Measurements from ENCODE around the gene EXOSC5.

Gene EXOSC5

DNA sequence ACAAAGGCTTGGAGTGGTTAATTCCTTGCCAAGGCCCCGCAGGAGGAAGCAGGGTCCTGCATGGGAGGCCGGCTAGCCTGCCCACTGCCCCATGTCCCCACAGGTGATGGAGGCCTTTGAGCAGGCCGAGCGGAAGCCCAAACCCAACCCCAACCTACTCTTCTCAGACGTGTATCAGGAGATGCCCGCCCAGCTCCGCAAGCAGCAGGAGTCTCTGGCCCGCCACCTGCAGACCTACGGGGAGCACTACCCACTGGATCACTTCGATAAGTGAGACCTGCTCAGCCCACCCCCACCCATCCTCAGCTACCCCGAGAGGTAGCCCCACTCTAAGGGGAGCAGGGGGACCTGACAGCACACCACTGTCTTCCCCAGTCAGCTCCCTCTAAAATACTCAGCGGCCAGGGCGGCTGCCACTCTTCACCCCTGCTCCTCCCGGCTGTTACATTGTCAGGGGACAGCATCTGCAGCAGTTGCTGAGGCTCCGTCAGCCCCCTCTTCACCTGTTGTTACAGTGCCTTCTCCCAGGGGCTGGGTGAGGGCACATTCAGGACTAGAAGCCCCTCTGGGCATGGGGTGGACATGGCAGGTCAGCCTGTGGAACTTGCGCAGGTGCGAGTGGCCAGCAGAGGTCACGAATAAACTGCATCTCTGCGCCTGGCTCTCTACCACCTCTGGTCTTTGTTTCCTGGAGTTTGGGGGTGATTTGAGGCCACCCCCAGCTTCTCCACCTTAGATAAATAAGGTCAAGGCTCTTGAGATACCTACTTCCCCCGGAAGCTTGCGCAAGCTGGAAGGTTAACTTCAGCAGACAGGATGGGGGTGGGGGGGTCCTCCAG lies 27.4 kb upstream of the EXOSC5 start:
- TF ChIP-seq, protein P1, sequence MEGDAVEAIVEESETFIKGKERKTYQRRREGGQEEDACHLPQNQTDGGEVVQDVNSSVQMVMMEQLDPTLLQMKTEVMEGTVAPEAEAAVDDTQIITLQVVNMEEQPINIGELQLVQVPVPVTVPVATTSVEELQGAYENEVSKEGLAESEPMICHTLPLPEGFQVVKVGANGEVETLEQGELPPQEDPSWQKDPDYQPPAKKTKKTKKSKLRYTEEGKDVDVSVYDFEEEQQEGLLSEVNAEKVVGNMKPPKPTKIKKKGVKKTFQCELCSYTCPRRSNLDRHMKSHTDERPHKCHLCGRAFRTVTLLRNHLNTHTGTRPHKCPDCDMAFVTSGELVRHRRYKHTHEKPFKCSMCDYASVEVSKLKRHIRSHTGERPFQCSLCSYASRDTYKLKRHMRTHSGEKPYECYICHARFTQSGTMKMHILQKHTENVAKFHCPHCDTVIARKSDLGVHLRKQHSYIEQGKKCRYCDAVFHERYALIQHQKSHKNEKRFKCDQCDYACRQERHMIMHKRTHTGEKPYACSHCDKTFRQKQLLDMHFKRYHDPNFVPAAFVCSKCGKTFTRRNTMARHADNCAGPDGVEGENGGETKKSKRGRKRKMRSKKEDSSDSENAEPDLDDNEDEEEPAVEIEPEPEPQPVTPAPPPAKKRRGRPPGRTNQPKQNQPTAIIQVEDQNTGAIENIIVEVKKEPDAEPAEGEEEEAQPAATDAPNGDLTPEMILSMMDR (IDR thresholded peaks at IDR 0.05; ENCODE audit: low read depth, low read length), result no peak
- no peak for DNase-seq (ENCODE audit: extremely low read depth, low read depth)

- no peak for DNase-seq (ENCODE audit: extremely low read depth, low read depth)
- TF ChIP-seq, protein P1 (IDR thresholded peaks at IDR 0.05; ENCODE audit: low read depth, low read length), result no peak
These were observed 25.8 kb upstream of the EXOSC5 start for GRCh38 chr19:41422955-41423354.

DNA sequence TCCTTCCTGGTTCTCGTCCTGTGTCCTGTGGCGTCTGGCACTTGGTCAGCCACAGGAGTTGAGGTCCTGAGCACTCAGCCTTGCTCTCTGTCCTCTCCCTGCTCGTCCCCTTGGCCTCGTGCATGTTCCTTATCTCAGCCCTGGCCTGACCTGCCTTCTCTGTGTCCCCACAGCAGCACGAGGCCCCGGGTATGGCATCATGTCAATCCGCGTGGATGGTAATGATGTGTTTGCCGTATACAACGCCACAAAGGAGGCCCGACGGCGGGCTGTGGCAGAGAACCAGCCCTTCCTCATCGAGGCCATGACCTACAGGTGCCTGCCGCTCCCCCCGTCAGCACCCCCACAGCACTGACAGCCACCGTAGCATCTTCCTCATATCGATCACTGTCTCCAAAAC lies 25.3 kb upstream of the EXOSC5 start:
- TF ChIP-seq, protein P1 (IDR thresholded peaks at IDR 0.05; ENCODE audit: low read depth, low read length), result no peak
- no peak for DNase-seq (ENCODE audit: extremely low read depth, low read depth)

DNA sequence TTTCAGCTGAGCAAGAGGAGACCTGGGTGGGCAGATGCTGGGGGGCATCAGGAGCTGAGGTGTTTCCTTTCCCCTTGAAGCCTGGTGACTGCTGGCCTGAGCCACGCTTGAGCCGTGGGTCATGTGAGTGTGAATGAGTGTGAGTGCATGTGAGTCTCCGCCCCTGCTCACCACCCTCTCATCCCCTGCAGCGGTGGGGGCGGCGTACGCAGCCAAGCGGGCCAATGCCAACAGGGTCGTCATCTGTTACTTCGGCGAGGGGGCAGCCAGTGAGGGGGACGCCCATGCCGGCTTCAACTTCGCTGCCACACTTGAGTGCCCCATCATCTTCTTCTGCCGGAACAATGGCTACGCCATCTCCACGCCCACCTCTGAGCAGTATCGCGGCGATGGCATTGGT lies 24.8 kb upstream of the EXOSC5 start:
- TF ChIP-seq, protein P1 (IDR thresholded peaks at IDR 0.05; ENCODE audit: low read depth, low read length), result no peak
- DNase-seq (ENCODE audit: extremely low read depth, low read depth), result no peak

GRCh38 chr19:41421314-41421713 lies 24.2 kb upstream of the EXOSC5 start:
- TF ChIP-seq, protein P1 (IDR thresholded peaks at IDR 0.05; ENCODE audit: low read depth, low read length), result no peak
- no peak for DNase-seq (ENCODE audit: extremely low read depth, low read depth)

- DNase-seq (ENCODE audit: extremely low read depth, low read depth), result no peak
- TF ChIP-seq, protein P1 (IDR thresholded peaks at IDR 0.05; ENCODE audit: low read depth, low read length), result no peak
These were observed 23.1 kb upstream of the EXOSC5 start for GRCh38 chr19:41420101-41420880.

- TF ChIP-seq, protein P1 (IDR thresholded peaks at IDR 0.05; ENCODE audit: low read depth, low read length), result no peak
- DNase-seq (ENCODE audit: extremely low read depth, low read depth), result no peak
These were observed 19.1 kb upstream of the EXOSC5 start for GRCh38 chr19:41416194-41416674.

All from AG09319 (cell line).